ENCODE data around the gene LZTS3.
"Not testable (repeated sequence)": the region's sequence is repeated elsewhere in the genome, so short reads cannot be mapped to it uniquely, and the experiment has no call there.

Gene LZTS3

GRCh38 chr20:3156811-3157619, 16.3 kb downstream of the LZTS3 start:
- H3K4me3 ChIP-seq (ENCODE audit: low read depth, low read length): no peak overlapping the region
- peaks cover 26% of the 10 kb centered on the region for H3K36me3 ChIP-seq (ENCODE audit: control insufficient read depth, insufficient read depth, low read length)
- H3K4me1 ChIP-seq (ENCODE audit: control insufficient read depth, insufficient read depth, low read length): no peaks in the 10 kb centered on the region
- H3K27ac ChIP-seq (ENCODE audit: low read depth, low read length): no peak overlapping the region
- no peak overlapping the region for H3K9ac ChIP-seq (ENCODE audit: low read length)
- H3K27me3 ChIP-seq (ENCODE audit: control insufficient read depth, insufficient read depth, low read length): no peaks in the 10 kb centered on the region
- H3K9me3 ChIP-seq (ENCODE audit: control insufficient read depth, insufficient read depth, low read depth, low read length): no peaks in the 10 kb centered on the region

GRCh38 chr20:3152057-3152644, 21.2 kb downstream of the LZTS3 start:
- H3K4me1 ChIP-seq (ENCODE audit: control insufficient read depth, insufficient read depth, low read length); H3K9ac ChIP-seq (ENCODE audit: low read length); H3K27ac ChIP-seq (ENCODE audit: low read depth, low read length); H3K4me3 ChIP-seq (ENCODE audit: low read depth, low read length); H3K9me3 ChIP-seq (ENCODE audit: control insufficient read depth, insufficient read depth, low read depth, low read length); H3K27me3 ChIP-seq (ENCODE audit: control insufficient read depth, insufficient read depth, low read length): not testable (repeated sequence)
- H3K36me3 ChIP-seq (ENCODE audit: control insufficient read depth, insufficient read depth, low read length): peaks cover 51% of the 10 kb centered on the region

- no peaks in the 10 kb centered on the region for H3K4me1 ChIP-seq (ENCODE audit: control insufficient read depth, insufficient read depth, low read length)
- H3K27ac ChIP-seq (ENCODE audit: low read depth, low read length): no peak overlapping the region
- no peak overlapping the region for H3K9ac ChIP-seq (ENCODE audit: low read length)
- H3K36me3 ChIP-seq (ENCODE audit: control insufficient read depth, insufficient read depth, low read length): peaks cover 57% of the 10 kb centered on the region
- H3K4me3 ChIP-seq (ENCODE audit: low read depth, low read length): no peak overlapping the region
- H3K27me3 ChIP-seq (ENCODE audit: control insufficient read depth, insufficient read depth, low read length): no peaks in the 10 kb centered on the region
- no peaks in the 10 kb centered on the region for H3K9me3 ChIP-seq (ENCODE audit: control insufficient read depth, insufficient read depth, low read depth, low read length)
Measured at GRCh38 chr20:3150908-3151307, 22.4 kb downstream of the LZTS3 start.

GRCh38 chr20:3146732-3147341, 26.5 kb downstream of the LZTS3 start:
- Histone ChIP-seq H3K9ac (ENCODE audit: low read length) (no peak overlapping the region), H3K9me3 (ENCODE audit: control insufficient read depth, insufficient read depth, low read depth, low read length) (no peaks in the 10 kb centered on the region), H3K27me3 (ENCODE audit: control insufficient read depth, insufficient read depth, low read length) (no peaks in the 10 kb centered on the region), H3K4me3 (ENCODE audit: low read depth, low read length) (no peak overlapping the region), H3K4me1 (ENCODE audit: control insufficient read depth, insufficient read depth, low read length) (no peaks in the 10 kb centered on the region), H3K36me3 (ENCODE audit: control insufficient read depth, insufficient read depth, low read length) (peaks cover 33% of the 10 kb centered on the region), H3K27ac (ENCODE audit: low read depth, low read length) (no peak overlapping the region)

GRCh38 chr20:3141757-3142156, 31.6 kb downstream of the LZTS3 start:
- H3K9ac ChIP-seq (ENCODE audit: low read length): no peak overlapping the region
- no peaks in the 10 kb centered on the region for H3K9me3 ChIP-seq (ENCODE audit: control insufficient read depth, insufficient read depth, low read depth, low read length)
- H3K36me3 ChIP-seq (ENCODE audit: control insufficient read depth, insufficient read depth, low read length): peaks cover 5% of the 10 kb centered on the region
- H3K27ac ChIP-seq (ENCODE audit: low read depth, low read length): no peak overlapping the region
- H3K4me1 ChIP-seq (ENCODE audit: control insufficient read depth, insufficient read depth, low read length): no peaks in the 10 kb centered on the region
- no peaks in the 10 kb centered on the region for H3K27me3 ChIP-seq (ENCODE audit: control insufficient read depth, insufficient read depth, low read length)
- no peak overlapping the region for H3K4me3 ChIP-seq (ENCODE audit: low read depth, low read length)

GRCh38 chr20:3137492-3137891, 35.9 kb downstream of the LZTS3 start:
- no peaks in the 10 kb centered on the region for H3K9me3 ChIP-seq (ENCODE audit: control insufficient read depth, insufficient read depth, low read depth, low read length)
- H3K36me3 ChIP-seq (ENCODE audit: control insufficient read depth, insufficient read depth, low read length): no peaks in the 10 kb centered on the region
- no peak overlapping the region for H3K27ac ChIP-seq (ENCODE audit: low read depth, low read length)

GRCh38 chr20:3135507-3136070, 37.8 kb downstream of the LZTS3 start:
- Histone ChIP-seq H3K4me3 (ENCODE audit: low read depth, low read length) (no peak overlapping the region), H3K36me3 (ENCODE audit: control insufficient read depth, insufficient read depth, low read length) (no peaks in the 10 kb centered on the region), H3K9ac (ENCODE audit: low read length) (no peak overlapping the region), H3K4me1 (ENCODE audit: control insufficient read depth, insufficient read depth, low read length) (no peaks in the 10 kb centered on the region), H3K9me3 (ENCODE audit: control insufficient read depth, insufficient read depth, low read depth, low read length) (no peaks in the 10 kb centered on the region), H3K27ac (ENCODE audit: low read depth, low read length) (no peak overlapping the region), H3K27me3 (ENCODE audit: control insufficient read depth, insufficient read depth, low read length) (no peaks in the 10 kb centered on the region)

More at GRCh38 chr20:3137492-3137891, 35.9 kb downstream of the LZTS3 start:
- H3K4me1 ChIP-seq (ENCODE audit: control insufficient read depth, insufficient read depth, low read length): no peaks in the 10 kb centered on the region
- no peak overlapping the region for H3K9ac ChIP-seq (ENCODE audit: low read length)
- no peak overlapping the region for H3K4me3 ChIP-seq (ENCODE audit: low read depth, low read length)
- no peaks in the 10 kb centered on the region for H3K27me3 ChIP-seq (ENCODE audit: control insufficient read depth, insufficient read depth, low read length)

- Histone ChIP-seq H3K27me3 (ENCODE audit: control insufficient read depth, insufficient read depth, low read length) (no peaks in the 10 kb centered on the region), H3K27ac (ENCODE audit: low read depth, low read length) (no peak overlapping the region)
Measured at GRCh38 chr20:3134151-3134550, 39.2 kb downstream of the LZTS3 start.

GRCh38 chr20:3133155-3133554, 40.2 kb downstream of the LZTS3 start:
- no peaks in the 10 kb centered on the region for H3K36me3 ChIP-seq (ENCODE audit: control insufficient read depth, insufficient read depth, low read length)
- H3K9ac ChIP-seq (ENCODE audit: low read length): no peak overlapping the region
- H3K27me3 ChIP-seq (ENCODE audit: control insufficient read depth, insufficient read depth, low read length): no peaks in the 10 kb centered on the region
- no peaks in the 10 kb centered on the region for H3K4me1 ChIP-seq (ENCODE audit: control insufficient read depth, insufficient read depth, low read length)
- H3K9me3 ChIP-seq (ENCODE audit: control insufficient read depth, insufficient read depth, low read depth, low read length): no peaks in the 10 kb centered on the region
- no peak overlapping the region for H3K27ac ChIP-seq (ENCODE audit: low read depth, low read length)
- H3K4me3 ChIP-seq (ENCODE audit: low read depth, low read length): no peak overlapping the region

More at GRCh38 chr20:3134151-3134550, 39.2 kb downstream of the LZTS3 start:
- H3K9ac ChIP-seq (ENCODE audit: low read length): no peak overlapping the region
- H3K4me1 ChIP-seq (ENCODE audit: control insufficient read depth, insufficient read depth, low read length): no peaks in the 10 kb centered on the region
- H3K36me3 ChIP-seq (ENCODE audit: control insufficient read depth, insufficient read depth, low read length): no peaks in the 10 kb centered on the region
- H3K9me3 ChIP-seq (ENCODE audit: control insufficient read depth, insufficient read depth, low read depth, low read length): no peaks in the 10 kb centered on the region
- no peak overlapping the region for H3K4me3 ChIP-seq (ENCODE audit: low read depth, low read length)

- Histone ChIP-seq H3K4me1 (ENCODE audit: control insufficient read depth, insufficient read depth, low read length) (no peaks in the 10 kb centered on the region), H3K27me3 (ENCODE audit: control insufficient read depth, insufficient read depth, low read length) (no peaks in the 10 kb centered on the region), H3K4me3 (ENCODE audit: low read depth, low read length) (no peak overlapping the region), H3K9me3 (ENCODE audit: control insufficient read depth, insufficient read depth, low read depth, low read length) (peaks cover 20% of the 10 kb centered on the region), H3K27ac (ENCODE audit: low read depth, low read length) (no peak overlapping the region), H3K36me3 (ENCODE audit: control insufficient read depth, insufficient read depth, low read length) (no peaks in the 10 kb centered on the region), H3K9ac (ENCODE audit: low read length) (no peak overlapping the region)
Measured at GRCh38 chr20:3130051-3130600, 43.2 kb downstream of the LZTS3 start.

GRCh38 chr20:3129094-3129493, 44.3 kb downstream of the LZTS3 start:
- Histone ChIP-seq H3K36me3 (ENCODE audit: control insufficient read depth, insufficient read depth, low read length) (no peaks in the 10 kb centered on the region), H3K9ac (ENCODE audit: low read length) (no peak overlapping the region), H3K9me3 (ENCODE audit: control insufficient read depth, insufficient read depth, low read depth, low read length) (peaks cover 29% of the 10 kb centered on the region), H3K27ac (ENCODE audit: low read depth, low read length) (no peak overlapping the region), H3K4me1 (ENCODE audit: control insufficient read depth, insufficient read depth, low read length) (no peaks in the 10 kb centered on the region), H3K27me3 (ENCODE audit: control insufficient read depth, insufficient read depth, low read length) (no peaks in the 10 kb centered on the region), H3K4me3 (ENCODE audit: low read depth, low read length) (no peak overlapping the region)
